K562 (cell line): Measurements from ENCODE around the gene MRFAP1. TPM values are rescaled to one million over a fixed set of nuclear protein-coding genes. Genes with fewer than 3 reads are reported as not detected.

ENCODE experiments used
- polyA plus RNA-seq, 8 experiments: library from polyadenylated mRNA; depleted of rRNA in 4 of 8; stranded (reverse) in 5 of 8; unstranded in 3 of 8; fragments of >200 nt; fragmentation: Nextera tagmentation in 2 of 8; fragmentation: Illumina TruSeq in 1 of 8; extraction: Ambion mirVana in 2 of 8; extraction: Trizol in 1 of 8; gene quantifications; 2 replicates each; pipeline versions ENCODE4 v1.2.1 to v1.2.3, GENCODE V29; 2011 to 2014; ENCODE audit warnings: inconsistent platforms in 1 of 8, missing spikeins in 1 of 8
- total RNA-seq, 7 experiments: library from RNA; depleted of rRNA in 6 of 7; stranded (reverse); fragments of >200 nt in 6 of 7; fragmentation: Illumina TruSeq in 2 of 7; extraction: Trizol in 2 of 7; gene quantifications; 2 replicates each; pipeline versions ENCODE4 v1.2.1 to v1.2.3, GENCODE V29; 2011 to 2021; ENCODE audit warnings: low replicate concordance in 1 of 7
- TF ChIP-seq, protein P1 (sequence below): fragments of 450-650 bp; IDR thresholded peaks from 2 replicates; pipeline ENCODE4 v1.6.1; 2016; ENCODE audit warnings: mild to moderate bottlenecking, moderate library complexity

MRFAP1 gene
- total and polyA plus RNA-seq, 9 of the 15 experiments (the other 6 are each of a cell fraction or from before 2014, with no cell fraction given): 46.0 to 270 (median 151) TPM

DNA sequence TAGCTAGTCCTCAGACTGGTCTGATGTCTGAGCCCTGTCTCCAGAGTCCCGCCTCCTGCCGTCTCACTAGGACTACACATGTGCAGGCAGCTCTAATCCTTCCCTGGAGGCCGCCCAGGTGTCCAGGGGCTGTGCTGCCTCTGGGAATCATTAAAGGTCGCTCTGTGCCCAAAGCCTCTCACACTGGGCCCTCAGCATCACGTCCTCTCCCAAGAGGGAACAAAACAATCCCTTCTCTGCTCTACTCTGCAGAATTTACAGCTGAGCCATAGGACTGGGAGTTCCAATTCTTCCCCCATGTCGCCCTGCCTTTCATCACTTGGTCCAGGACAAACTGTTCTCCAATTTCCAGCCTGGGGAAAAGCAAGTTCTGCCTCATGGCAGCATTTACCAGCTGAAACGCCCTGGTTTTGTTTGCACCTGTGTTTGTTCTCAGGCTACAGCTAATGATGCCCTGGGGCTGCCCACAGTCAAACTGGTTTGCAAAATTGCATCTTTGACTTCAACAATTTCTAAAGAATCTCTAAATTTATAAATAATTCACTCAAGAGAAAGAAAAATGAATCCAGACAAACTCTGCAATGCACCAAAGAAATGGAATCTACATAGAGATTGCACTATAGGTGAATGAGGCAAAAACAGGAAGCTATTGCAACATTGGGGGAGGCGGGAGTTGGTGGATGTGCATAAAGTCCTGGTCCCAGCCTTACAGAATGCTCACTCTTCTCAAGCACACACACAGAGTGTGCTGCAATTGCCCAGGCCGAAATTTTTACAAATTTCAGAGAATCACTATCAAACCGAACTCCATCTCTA, 7.2 kb upstream of the MRFAP1 start (continued):
- TF ChIP-seq, protein P1, sequence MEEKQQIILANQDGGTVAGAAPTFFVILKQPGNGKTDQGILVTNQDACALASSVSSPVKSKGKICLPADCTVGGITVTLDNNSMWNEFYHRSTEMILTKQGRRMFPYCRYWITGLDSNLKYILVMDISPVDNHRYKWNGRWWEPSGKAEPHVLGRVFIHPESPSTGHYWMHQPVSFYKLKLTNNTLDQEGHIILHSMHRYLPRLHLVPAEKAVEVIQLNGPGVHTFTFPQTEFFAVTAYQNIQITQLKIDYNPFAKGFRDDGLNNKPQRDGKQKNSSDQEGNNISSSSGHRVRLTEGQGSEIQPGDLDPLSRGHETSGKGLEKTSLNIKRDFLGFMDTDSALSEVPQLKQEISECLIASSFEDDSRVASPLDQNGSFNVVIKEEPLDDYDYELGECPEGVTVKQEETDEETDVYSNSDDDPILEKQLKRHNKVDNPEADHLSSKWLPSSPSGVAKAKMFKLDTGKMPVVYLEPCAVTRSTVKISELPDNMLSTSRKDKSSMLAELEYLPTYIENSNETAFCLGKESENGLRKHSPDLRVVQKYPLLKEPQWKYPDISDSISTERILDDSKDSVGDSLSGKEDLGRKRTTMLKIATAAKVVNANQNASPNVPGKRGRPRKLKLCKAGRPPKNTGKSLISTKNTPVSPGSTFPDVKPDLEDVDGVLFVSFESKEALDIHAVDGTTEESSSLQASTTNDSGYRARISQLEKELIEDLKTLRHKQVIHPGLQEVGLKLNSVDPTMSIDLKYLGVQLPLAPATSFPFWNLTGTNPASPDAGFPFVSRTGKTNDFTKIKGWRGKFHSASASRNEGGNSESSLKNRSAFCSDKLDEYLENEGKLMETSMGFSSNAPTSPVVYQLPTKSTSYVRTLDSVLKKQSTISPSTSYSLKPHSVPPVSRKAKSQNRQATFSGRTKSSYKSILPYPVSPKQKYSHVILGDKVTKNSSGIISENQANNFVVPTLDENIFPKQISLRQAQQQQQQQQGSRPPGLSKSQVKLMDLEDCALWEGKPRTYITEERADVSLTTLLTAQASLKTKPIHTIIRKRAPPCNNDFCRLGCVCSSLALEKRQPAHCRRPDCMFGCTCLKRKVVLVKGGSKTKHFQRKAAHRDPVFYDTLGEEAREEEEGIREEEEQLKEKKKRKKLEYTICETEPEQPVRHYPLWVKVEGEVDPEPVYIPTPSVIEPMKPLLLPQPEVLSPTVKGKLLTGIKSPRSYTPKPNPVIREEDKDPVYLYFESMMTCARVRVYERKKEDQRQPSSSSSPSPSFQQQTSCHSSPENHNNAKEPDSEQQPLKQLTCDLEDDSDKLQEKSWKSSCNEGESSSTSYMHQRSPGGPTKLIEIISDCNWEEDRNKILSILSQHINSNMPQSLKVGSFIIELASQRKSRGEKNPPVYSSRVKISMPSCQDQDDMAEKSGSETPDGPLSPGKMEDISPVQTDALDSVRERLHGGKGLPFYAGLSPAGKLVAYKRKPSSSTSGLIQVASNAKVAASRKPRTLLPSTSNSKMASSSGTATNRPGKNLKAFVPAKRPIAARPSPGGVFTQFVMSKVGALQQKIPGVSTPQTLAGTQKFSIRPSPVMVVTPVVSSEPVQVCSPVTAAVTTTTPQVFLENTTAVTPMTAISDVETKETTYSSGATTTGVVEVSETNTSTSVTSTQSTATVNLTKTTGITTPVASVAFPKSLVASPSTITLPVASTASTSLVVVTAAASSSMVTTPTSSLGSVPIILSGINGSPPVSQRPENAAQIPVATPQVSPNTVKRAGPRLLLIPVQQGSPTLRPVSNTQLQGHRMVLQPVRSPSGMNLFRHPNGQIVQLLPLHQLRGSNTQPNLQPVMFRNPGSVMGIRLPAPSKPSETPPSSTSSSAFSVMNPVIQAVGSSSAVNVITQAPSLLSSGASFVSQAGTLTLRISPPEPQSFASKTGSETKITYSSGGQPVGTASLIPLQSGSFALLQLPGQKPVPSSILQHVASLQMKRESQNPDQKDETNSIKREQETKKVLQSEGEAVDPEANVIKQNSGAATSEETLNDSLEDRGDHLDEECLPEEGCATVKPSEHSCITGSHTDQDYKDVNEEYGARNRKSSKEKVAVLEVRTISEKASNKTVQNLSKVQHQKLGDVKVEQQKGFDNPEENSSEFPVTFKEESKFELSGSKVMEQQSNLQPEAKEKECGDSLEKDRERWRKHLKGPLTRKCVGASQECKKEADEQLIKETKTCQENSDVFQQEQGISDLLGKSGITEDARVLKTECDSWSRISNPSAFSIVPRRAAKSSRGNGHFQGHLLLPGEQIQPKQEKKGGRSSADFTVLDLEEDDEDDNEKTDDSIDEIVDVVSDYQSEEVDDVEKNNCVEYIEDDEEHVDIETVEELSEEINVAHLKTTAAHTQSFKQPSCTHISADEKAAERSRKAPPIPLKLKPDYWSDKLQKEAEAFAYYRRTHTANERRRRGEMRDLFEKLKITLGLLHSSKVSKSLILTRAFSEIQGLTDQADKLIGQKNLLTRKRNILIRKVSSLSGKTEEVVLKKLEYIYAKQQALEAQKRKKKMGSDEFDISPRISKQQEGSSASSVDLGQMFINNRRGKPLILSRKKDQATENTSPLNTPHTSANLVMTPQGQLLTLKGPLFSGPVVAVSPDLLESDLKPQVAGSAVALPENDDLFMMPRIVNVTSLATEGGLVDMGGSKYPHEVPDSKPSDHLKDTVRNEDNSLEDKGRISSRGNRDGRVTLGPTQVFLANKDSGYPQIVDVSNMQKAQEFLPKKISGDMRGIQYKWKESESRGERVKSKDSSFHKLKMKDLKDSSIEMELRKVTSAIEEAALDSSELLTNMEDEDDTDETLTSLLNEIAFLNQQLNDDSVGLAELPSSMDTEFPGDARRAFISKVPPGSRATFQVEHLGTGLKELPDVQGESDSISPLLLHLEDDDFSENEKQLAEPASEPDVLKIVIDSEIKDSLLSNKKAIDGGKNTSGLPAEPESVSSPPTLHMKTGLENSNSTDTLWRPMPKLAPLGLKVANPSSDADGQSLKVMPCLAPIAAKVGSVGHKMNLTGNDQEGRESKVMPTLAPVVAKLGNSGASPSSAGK: peak; percentile 17; the same call in 1 of the 2 replicates
